DOHH2 (cell line): ENCODE measurements around the gene AGO3.
A peak's percentile ranks its signal among the peaks of the same experiment; 100 is the strongest.

Experiments used
- H3F3A ChIP-seq: fragments of 200-600 bp; sonication (generic), shearing (Covaris generic); 2 replicates; pipeline ENCODE4 v1.6.0; 2016; ENCODE audit warnings: antibody characterized with exemption, mild to moderate bottlenecking; ENCODE audit not compliant: control insufficient read depth, insufficient read depth
- H3K27ac ChIP-seq: fragments of 200-600 bp; sonication (generic); 2 replicates; pipeline ENCODE4 v1.5.1; 2014; ENCODE audit warnings: low read depth, mild to moderate bottlenecking, low read length, moderate library complexity
- H3K27me3 ChIP-seq: fragments of 200-600 bp; sonication (generic); 2 replicates; pipeline ENCODE4 v1.6.1; 2014; ENCODE audit warnings: mild to moderate bottlenecking, low read length, mixed read lengths; ENCODE audit not compliant: control insufficient read depth
- H3K36me3 ChIP-seq: fragments of 200-600 bp; sonication (generic); 2 replicates; pipeline ENCODE4 v1.6.1; 2014; ENCODE audit warnings: mild to moderate bottlenecking, low read length, moderate library complexity, mixed read lengths; ENCODE audit not compliant: control insufficient read depth
- H3K4me1 ChIP-seq: fragments of 200-600 bp; sonication (generic); 2 replicates; pipeline ENCODE4 v1.6.1; 2014; ENCODE audit warnings: mild to moderate bottlenecking, low read length, mixed read lengths; ENCODE audit not compliant: control insufficient read depth
- H3K4me2 ChIP-seq: fragments of 200-600 bp; sonication (generic); 2 replicates; pipeline ENCODE4 v1.6.0; 2014; ENCODE audit warnings: mild to moderate bottlenecking, low read length, moderate library complexity
- H3K4me3 ChIP-seq: fragments of 200-600 bp; sonication (generic); 2 replicates; pipeline ENCODE4 v1.5.1; 2014; ENCODE audit warnings: mild to moderate bottlenecking, low read length, mixed read lengths
- H3K79me2 ChIP-seq: fragments of 200-600 bp; sonication (generic); 2 replicates; pipeline ENCODE4 v1.6.1; 2014; ENCODE audit warnings: mild to moderate bottlenecking, low read length, mixed read lengths; ENCODE audit not compliant: control insufficient read depth
- H3K9me2 ChIP-seq: fragments of 200-600 bp; sonication (generic); replicated peaks from 2 replicates; pipeline ENCODE4 v1.6.1; 2014; ENCODE audit warnings: mild to moderate bottlenecking, low read length, mixed read lengths; ENCODE audit not compliant: control insufficient read depth
- H3K9me3 ChIP-seq: fragments of 200-600 bp; sonication (generic); 2 replicates; pipeline ENCODE4 v1.6.1; 2014; ENCODE audit warnings: antibody characterized with exemption, low read length, mixed read lengths; ENCODE audit not compliant: control insufficient read depth, insufficient read depth
- H4K20me1 ChIP-seq: fragments of 200-600 bp; sonication (generic); 2 replicates; pipeline ENCODE4 v1.6.0; 2014; ENCODE audit warnings: low read depth, mild to moderate bottlenecking, antibody characterized with exemption, low read length, moderate library complexity; ENCODE audit not compliant: control insufficient read depth, insufficient read depth
- EZH2phosphoT487 ChIP-seq: fragments of 200-600 bp; sonication (generic); IDR thresholded peaks from 2 replicates; pipeline ENCODE4 v1.6.1; 2017; ENCODE audit warnings: borderline replicate concordance, mild to moderate bottlenecking, antibody characterized with exemption, low read length, moderate library complexity, mixed read lengths
- TF ChIP-seq, protein P1 (sequence below): fragments of 200-600 bp; sonication (generic); IDR thresholded peaks from one replicate; pipeline ENCODE4 v1.5.1; 2014; ENCODE audit warnings: antibody characterized with exemption, mild to moderate bottlenecking, low read depth, low read length; ENCODE audit not compliant: poor library complexity, severe bottlenecking

Gene AGO3

DNA sequence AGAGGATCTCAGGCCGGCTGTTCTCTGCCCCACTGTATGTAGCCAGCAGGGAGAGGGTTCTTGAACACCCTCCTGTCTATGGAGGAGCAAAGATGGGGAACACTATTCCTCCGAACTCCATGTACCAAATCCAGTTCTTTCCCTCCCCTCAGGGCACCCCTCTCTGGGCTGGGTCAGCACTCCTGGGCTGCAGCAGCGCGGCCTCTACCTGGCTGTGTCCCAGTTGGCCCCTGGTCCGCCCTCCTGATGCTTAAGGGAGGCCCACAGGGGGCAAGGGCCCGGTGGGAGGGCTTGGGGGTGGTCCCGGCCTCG lies 157.3 kb downstream of the AGO3 start:
- Histone ChIP-seq H3K9me2 (no peaks in the 10 kb centered on the region), H4K20me1 (no peaks in the 10 kb centered on the region), H3K36me3 (peaks cover 31% of the 10 kb centered on the region), H3K9me3 (no peaks in the 10 kb centered on the region), H3K4me2 (peak overlapping the region; percentile 79), H3K27ac (no peak overlapping the region), H3K4me3 (peak overlapping the region; percentile 92), H3K4me1 (peaks cover 23% of the 10 kb centered on the region), H3K27me3 (peaks cover 17% of the 10 kb centered on the region), H3F3A (no peaks in the 10 kb centered on the region), H3K79me2 (peaks cover 26% of the 10 kb centered on the region)
- TF ChIP-seq, protein P1, sequence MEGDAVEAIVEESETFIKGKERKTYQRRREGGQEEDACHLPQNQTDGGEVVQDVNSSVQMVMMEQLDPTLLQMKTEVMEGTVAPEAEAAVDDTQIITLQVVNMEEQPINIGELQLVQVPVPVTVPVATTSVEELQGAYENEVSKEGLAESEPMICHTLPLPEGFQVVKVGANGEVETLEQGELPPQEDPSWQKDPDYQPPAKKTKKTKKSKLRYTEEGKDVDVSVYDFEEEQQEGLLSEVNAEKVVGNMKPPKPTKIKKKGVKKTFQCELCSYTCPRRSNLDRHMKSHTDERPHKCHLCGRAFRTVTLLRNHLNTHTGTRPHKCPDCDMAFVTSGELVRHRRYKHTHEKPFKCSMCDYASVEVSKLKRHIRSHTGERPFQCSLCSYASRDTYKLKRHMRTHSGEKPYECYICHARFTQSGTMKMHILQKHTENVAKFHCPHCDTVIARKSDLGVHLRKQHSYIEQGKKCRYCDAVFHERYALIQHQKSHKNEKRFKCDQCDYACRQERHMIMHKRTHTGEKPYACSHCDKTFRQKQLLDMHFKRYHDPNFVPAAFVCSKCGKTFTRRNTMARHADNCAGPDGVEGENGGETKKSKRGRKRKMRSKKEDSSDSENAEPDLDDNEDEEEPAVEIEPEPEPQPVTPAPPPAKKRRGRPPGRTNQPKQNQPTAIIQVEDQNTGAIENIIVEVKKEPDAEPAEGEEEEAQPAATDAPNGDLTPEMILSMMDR = no peak
- TF ChIP-seq EZH2phosphoT487 = no peak

DNA sequence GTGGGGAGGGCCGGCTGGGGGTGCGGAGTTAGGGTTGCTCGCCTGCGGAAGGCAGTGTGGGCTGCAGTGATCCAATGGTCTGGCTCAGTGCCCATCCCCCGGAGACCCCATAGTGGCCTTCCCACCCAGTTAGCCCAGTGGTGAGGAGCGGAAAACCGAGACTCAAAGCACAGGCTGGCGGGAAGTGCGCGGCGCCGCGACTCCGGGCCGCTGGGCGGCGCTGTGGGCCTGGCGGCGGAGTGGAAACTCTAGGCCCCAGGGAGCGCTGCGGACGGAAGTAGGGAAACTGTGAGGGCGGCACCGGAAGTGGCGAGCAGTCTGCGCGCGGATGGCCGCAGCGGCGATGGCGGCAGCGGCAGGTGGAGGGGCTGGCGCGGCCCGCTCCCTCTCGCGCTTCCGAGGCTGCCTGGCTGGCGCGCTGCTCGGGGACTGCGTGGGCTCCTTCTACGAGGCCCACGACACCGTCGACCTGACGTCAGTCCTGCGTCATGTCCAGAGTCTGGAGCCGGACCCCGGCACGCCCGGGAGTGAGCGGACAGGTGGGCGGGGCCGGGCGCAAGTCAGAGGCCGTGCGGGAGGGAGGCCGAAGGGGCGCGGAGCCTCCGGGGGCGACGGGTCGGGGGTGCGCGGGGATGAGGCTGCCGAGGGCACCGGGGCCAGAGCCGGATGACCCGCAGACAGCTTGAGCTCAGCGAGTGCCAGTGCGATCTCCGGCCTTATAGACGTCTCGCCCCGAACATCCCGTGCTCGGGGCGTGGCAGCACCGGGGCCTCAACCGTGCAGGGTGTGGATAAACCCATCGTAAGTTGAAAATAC lies 157.9 kb downstream of the AGO3 start, which contains the start of gene ADPRS:
Gene ADPRS, plus strand, starts transcription at position 316 of the 816 bp plus-strand sequence. Its CDS starts 13 bp downstream, at position 329.
- Histone ChIP-seq H3K4me2 (peak within 1 kb of the TSS; percentile 79), H3K9me3 (no peaks in the 10 kb centered on the region), H3K9me2 (no peaks in the 10 kb centered on the region), H3K27ac (no peak within 1 kb of the TSS), H3K79me2 (peaks cover 26% of the 10 kb centered on the region), H3K4me1 (peaks cover 23% of the 10 kb centered on the region), H3F3A (no peaks in the 10 kb centered on the region), H3K36me3 (peaks cover 36% of the 10 kb centered on the region), H4K20me1 (no peaks in the 10 kb centered on the region), H3K4me3 (peak within 1 kb of the TSS; percentile 92), H3K27me3 (peaks cover 13% of the 10 kb centered on the region)
- TF ChIP-seq, protein P1 = peak; percentile 97
- TF ChIP-seq EZH2phosphoT487 = no peak

DNA sequence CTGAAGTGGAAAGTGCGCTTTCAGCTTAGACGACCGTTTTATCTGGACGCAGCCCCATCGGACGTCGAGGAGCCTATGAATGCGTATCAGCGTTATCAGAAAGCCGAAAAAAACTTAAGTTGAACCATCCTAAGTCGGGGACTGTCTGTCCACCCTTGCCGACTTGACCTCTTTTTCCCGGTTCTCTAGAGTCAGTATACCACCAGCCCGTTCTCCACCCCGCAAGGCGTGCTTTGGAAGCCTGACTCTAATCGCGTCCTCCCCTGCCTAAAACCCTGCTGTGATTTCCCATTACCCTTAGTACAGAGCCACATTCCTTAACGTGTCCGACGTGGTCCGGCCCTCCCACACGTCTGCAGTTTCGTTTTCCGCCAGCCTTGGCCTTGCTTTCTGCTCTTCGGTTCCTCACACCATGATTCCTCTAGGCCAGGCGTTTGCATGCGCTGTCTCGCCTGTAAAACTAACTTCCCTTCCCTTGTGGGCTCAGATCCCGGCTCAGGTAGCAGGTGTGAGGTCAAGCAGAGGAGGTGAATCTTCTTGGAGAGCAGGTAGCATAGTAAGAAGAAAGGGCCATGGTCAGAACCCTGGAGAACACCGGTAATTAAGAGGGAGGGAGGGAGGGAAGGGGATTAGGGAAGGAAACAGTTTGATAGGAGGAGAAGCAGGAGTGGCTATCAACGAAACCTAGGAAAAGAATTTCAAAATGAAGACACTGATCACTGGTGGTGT lies 158.7 kb downstream of the AGO3 start:
- Histone ChIP-seq H3K4me1 (peaks cover 15% of the 10 kb centered on the region), H4K20me1 (no peaks in the 10 kb centered on the region), H3K27me3 (peaks cover 6% of the 10 kb centered on the region), H3K4me3 (peak overlapping the region; percentile 92), H3K36me3 (peaks cover 44% of the 10 kb centered on the region), H3K27ac (no peak overlapping the region), H3K79me2 (peaks cover 26% of the 10 kb centered on the region), H3K4me2 (peak overlapping the region; percentile 79), H3F3A (no peaks in the 10 kb centered on the region), H3K9me2 (no peaks in the 10 kb centered on the region), H3K9me3 (no peaks in the 10 kb centered on the region)
- TF ChIP-seq EZH2phosphoT487 = no peak
- TF ChIP-seq, protein P1 = no peak
